Thoracic aorta (tissue), 2 donors: ENCODE measurements around the gene U2AF1L4. TPM values are rescaled to one million over a fixed set of nuclear protein-coding genes. Genes with fewer than 3 reads are reported as not detected.
A peak's percentile ranks its signal among the peaks of the same experiment; 100 is the strongest.

Experiments used
- ATAC-seq: fragments of 150-250 bp; one replicate; pipeline ENCODE4 v1.8.0; 2017; ENCODE audit warnings: low read depth; ENCODE audit not compliant: insufficient number of reproducible peaks, low FRiP score
- DNase-seq: peaks from one replicate; pipeline ENCODE4 v3.0.0-alpha.2; 2020; ENCODE audit warnings: low spot score
- H3K27ac ChIP-seq, 2 donors: fragments of 200-600 bp; sonication (generic); 1 replicate in 1 of 2; 2 replicates in 1 of 2; pipeline ENCODE4 v1.5.1; 2016; ENCODE audit warnings: mild to moderate bottlenecking in 2 of 2, moderate library complexity in 2 of 2
- H3K27me3 ChIP-seq: fragments of 200-600 bp; sonication (generic); replicated peaks from 2 replicates; pipeline ENCODE4 v1.6.0; 2016; ENCODE audit warnings: mild to moderate bottlenecking; ENCODE audit not compliant: insufficient read depth
- H3K36me3 ChIP-seq: fragments of 200-600 bp; sonication (generic); one replicate; pipeline ENCODE4 v1.5.1; 2016
- H3K4me1 ChIP-seq, 2 donors: fragments of 200-600 bp; sonication (generic); 1 replicate in 1 of 2; 2 replicates in 1 of 2; pipeline versions ENCODE4 v1.5.1 to v1.6.0; 2016; ENCODE audit warnings: low read depth in 2 of 2, mild to moderate bottlenecking in 1 of 2; ENCODE audit not compliant: control insufficient read depth in 1 of 2
- H3K4me3 ChIP-seq: fragments of 200-600 bp; sonication (generic); 2 replicates; pipeline ENCODE4 v1.5.1; 2016; ENCODE audit warnings: mild to moderate bottlenecking
- H3K9me3 ChIP-seq: fragments of 200-600 bp; sonication (generic); 2 replicates; pipeline ENCODE4 v1.5.1; 2016
- CTCF ChIP-seq: fragments of 200-600 bp; sonication (generic); IDR thresholded peaks from one replicate; pipeline ENCODE4 v1.5.1; 2019; ENCODE audit warnings: antibody characterized with exemption
- total RNA-seq, 2 donors: library from RNA; depleted of rRNA; stranded (reverse); fragments of >200 nt; gene quantifications; one replicate each; pipeline versions ENCODE4 v1.1.0 to v1.2.3, GENCODE V29; 2016

The U2AF1L4 gene
- total RNA-seq, 2 donors from 2014 or later, result 34.4 to 42.6 TPM

- no peaks in the 10 kb centered on the region for H3K27me3 ChIP-seq
- peaks cover 5 to 7% of the 10 kb centered on the region in 2 donors for H3K4me1 ChIP-seq
- no peaks in the 10 kb centered on the region for H3K9me3 ChIP-seq
- H3K36me3 ChIP-seq, result no peaks in the 10 kb centered on the region
- no peak for DNase-seq
- H3K27ac ChIP-seq, result no peak overlapping the region
- ATAC-seq, result no peak
- no peak overlapping the region for H3K4me3 ChIP-seq
- TF ChIP-seq CTCF, result no peak
These were observed 34.2 kb downstream of the U2AF1L4 start for GRCh38 chr19:35710784-35711723.

GRCh38 chr19:35708391-35708790 lies 36.8 kb downstream of the U2AF1L4 start:
- no peaks in the 10 kb centered on the region for H3K4me1 ChIP-seq
- no peak for TF ChIP-seq CTCF
- H3K36me3 ChIP-seq, result no peaks in the 10 kb centered on the region
- no peak overlapping the region for H3K4me3 ChIP-seq
- DNase-seq, result no peak
- no peak for ATAC-seq
- H3K27me3 ChIP-seq, result no peaks in the 10 kb centered on the region
- no peak overlapping the region for H3K27ac ChIP-seq
- no peaks in the 10 kb centered on the region for H3K9me3 ChIP-seq

DNA sequence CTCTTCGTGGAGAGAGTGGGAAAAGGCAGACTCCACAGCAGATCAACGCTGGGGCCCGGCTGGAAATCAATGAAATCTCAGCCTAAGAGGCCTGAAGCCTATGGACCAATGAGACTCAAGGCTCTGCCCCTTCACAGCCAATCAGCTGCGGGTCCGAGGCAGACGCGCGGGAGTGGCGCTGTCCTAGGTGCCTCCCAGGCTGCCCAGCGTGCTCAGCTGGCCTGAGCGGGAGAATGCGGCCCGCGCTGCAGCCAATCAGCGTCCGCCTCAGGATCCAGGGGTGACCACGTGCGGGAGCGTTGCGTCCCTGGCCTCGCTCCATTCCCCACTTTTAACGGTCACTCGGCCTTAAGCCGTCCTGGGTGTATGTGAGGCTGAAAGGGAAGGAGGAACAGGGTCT lies 41.0 kb downstream of the U2AF1L4 start, which contains the start of gene ZBTB32:
ZBTB32 (plus strand) TSS at position 341 of the 400 bp plus-strand sequence. CDS start 10,069 bp downstream, outside the sequence.
- no peak within 1 kb of the TSS for H3K4me3 ChIP-seq
- DNase-seq (no peak), ATAC-seq (no peak)
- no peaks in the 10 kb centered on the region for H3K27me3 ChIP-seq
- H3K36me3 ChIP-seq, result no peaks in the 10 kb centered on the region
- TF ChIP-seq CTCF, result no peak
- peaks cover 0 to 9% of the 10 kb centered on the region in 2 donors for H3K4me1 ChIP-seq
- H3K9me3 ChIP-seq, result no peaks in the 10 kb centered on the region
- no peak within 1 kb of the TSS for H3K27ac ChIP-seq

DNA sequence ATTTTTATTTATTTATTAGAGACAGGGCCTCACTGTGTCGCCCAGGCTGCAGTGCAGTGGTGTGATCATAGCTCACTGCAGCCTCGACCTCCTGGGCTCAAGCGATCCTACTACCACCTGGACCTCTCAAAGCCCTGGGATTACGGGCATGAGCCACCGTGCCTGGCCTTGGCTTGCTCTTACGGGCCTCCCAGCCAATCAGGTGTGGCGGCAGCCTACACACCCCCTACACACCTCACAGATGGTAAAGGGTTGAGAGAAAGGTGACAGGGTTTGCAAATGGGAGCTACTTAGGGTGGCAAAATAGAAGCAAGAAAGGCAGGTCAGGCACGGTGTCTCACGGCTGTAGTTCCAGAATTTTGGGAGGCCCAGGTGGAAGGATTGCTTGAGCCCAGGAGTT lies 41.9 kb downstream of the U2AF1L4 start:
- no peaks in the 10 kb centered on the region for H3K9me3 ChIP-seq
- H3K27me3 ChIP-seq, result no peaks in the 10 kb centered on the region
- no peaks in the 10 kb centered on the region for H3K36me3 ChIP-seq
- peaks cover 0 to 9% of the 10 kb centered on the region in 2 donors for H3K4me1 ChIP-seq
- TF ChIP-seq CTCF, result no peak
- DNase-seq (no peak), ATAC-seq (no peak)
- no peak overlapping the region for H3K27ac ChIP-seq
- H3K4me3 ChIP-seq, result no peak overlapping the region

DNA sequence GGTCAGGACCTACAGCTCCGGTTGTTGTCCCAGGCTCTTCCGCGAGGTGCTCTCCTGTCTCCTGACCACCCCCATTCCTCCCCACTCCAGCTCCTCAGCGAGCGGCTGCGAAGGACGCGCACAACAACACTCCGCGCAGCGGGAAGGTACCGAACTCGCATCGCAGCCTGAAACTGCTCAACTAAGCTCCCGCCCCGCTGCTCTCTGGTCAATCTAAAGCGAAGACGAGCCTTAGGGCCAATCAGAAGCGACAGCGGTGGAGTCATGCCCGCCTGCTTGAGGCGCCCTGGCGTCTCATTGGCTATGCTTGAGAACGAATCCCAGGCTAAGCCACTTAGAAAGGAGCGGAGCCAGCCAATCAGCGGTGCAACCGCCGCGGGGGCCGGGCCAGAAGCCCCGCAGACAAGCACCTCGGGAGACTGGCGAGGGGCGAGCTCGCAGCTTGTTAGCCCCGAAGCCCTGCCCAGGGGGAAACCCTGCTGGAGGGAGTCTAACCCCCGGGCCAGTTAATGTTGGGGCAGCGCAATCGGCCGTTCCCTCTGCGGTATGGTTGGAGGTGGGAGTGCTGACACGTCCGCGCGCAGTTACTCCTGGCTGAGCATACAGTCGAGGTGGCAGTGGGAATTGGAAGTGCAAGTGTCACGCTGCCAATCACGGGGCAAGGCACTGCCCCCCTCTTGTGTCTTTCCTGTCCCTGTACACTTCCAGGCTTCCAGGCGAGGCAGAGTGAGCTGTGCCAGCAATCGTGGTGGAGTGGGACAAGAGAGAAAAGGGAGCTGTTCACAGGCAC lies 42.8 kb downstream of the U2AF1L4 start:
- Histone ChIP-seq H3K4me3 (peak overlapping the region; percentile 76), H3K9me3 (no peaks in the 10 kb centered on the region), H3K27ac (no peak overlapping the region), H3K4me1 (peaks cover 0 to 9% of the 10 kb centered on the region in 2 donors), H3K36me3 (no peaks in the 10 kb centered on the region), H3K27me3 (no peaks in the 10 kb centered on the region)
- DNase-seq, result peak; percentile 88
- no peak for TF ChIP-seq CTCF
- peak; percentile 98 for ATAC-seq
